Measurements from ENCODE around the gene PPM1N.
A peak's percentile ranks its signal among the peaks of the same experiment; 100 is the strongest.

Gene PPM1N

GRCh38 chr19:45471111-45471930 lies 26.9 kb upstream of the PPM1N start:
- DNase-seq, result no peak

DNA sequence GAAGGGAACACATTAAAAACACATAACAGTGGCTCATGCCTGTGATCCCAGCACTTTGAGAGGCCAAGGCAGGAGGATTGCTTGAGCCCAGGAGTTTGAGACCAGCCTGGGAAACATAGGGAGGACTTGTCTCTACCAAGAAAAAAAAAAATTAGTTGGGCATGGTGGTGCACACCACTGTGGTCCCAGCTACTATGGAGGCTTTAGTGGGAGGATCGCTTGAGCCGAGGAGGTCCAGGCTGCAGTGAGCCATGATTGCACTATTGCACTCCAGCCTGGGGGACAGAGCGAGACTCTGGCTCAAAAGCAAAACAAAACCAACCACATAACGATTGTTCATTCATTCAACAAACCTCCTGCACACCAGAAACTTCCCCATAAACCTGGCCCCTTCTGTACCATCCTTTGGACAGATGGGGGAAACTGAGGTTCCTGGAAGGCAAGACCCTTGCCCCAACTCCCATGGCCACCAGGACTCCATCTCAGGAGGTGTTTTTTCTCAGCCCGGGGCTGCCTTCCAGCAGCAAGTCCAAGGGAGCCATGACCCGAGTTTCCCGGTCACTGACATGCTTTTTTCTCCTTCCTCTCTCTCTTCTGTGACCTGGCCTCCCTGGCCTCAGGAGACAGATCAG lies 26.2 kb upstream of the PPM1N start:
- no peak for DNase-seq

DNA sequence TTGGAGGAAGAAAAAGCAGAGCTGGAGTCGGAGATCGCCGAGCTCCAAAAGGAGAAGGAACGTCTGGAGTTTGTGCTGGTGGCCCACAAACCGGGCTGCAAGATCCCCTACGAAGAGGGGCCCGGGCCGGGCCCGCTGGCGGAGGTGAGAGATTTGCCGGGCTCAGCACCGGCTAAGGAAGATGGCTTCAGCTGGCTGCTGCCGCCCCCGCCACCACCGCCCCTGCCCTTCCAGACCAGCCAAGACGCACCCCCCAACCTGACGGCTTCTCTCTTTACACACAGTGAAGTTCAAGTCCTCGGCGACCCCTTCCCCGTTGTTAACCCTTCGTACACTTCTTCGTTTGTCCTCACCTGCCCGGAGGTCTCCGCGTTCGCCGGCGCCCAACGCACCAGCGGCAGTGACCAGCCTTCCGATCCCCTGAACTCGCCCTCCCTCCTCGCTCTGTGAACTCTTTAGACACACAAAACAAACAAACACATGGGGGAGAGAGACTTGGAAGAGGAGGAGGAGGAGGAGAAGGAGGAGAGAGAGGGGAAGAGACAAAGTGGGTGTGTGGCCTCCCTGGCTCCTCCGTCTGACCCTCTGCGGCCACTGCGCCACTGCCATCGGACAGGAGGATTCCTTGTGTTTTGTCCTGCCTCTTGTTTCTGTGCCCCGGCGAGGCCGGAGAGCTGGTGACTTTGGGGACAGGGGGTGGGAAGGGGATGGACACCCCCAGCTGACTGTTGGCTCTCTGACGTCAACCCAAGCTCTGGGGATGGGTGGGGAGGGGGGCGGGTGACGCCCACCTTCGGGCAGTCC lies 25.5 kb upstream of the PPM1N start:
- DNase-seq, result no peak

GRCh38 chr19:45473367-45473681 lies 24.9 kb upstream of the PPM1N start:
- no peak for DNase-seq

DNA sequence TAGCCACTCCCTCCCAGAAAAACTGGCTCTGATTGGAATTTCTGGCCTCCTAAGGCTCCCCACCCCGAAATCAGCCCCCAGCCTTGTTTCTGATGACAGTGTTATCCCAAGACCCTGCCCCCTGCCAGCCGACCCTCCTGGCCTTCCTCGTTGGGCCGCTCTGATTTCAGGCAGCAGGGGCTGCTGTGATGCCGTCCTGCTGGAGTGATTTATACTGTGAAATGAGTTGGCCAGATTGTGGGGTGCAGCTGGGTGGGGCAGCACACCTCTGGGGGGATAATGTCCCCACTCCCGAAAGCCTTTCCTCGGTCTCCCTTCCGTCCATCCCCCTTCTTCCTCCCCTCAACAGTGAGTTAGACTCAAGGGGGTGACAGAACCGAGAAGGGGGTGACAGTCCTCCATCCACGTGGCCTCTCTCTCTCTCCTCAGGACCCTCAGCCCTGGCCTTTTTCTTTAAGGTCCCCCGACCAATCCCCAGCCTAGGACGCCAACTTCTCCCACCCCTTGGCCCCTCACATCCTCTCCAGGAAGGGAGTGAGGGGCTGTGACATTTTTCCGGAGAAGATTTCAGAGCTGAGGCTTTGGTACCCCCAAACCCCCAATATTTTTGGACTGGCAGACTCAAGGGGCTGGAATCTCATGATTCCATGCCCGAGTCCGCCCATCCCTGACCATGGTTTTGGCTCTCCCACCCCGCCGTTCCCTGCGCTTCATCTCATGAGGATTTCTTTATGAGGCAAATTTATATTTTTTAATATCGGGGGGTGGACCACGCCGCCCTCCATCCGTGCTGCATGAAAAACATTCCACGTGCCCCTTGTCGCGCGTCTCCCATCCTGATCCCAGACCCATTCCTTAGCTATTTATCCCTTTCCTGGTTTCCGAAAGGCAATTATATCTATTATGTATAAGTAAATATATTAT lies 24.3 kb upstream of the PPM1N start:
- DNase-seq, result no peak

- no peak for DNase-seq
Observed at GRCh38 chr19:45474606-45475521, 23.4 kb upstream of the PPM1N start.

- DNase-seq, result no peak
Observed at GRCh38 chr19:45475537-45476291, 22.5 kb upstream of the PPM1N start.

GRCh38 chr19:45476304-45476703 lies 21.9 kb upstream of the PPM1N start:
- no peak for DNase-seq

DNA sequence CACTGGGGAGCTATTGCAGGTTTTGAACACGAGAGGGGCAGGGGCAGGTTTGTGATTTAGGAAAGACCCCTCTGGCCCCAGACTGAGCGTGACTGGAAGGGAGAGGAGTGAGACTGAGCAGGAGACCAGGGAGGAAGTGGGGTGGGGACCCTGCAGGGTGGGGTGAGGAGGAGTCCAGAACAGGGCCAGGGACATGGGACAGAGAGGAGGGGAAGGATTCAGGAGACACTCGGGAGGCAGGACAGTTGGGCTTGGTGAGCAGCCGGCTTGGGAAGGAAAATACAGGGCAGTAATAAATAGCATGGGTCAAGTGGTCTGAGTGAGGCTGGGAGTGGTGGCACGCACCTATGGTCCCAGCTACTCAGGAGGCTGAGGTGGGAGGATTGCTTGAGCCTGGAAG lies 21.1 kb upstream of the PPM1N start:
- DNase-seq, result no peak

DNA sequence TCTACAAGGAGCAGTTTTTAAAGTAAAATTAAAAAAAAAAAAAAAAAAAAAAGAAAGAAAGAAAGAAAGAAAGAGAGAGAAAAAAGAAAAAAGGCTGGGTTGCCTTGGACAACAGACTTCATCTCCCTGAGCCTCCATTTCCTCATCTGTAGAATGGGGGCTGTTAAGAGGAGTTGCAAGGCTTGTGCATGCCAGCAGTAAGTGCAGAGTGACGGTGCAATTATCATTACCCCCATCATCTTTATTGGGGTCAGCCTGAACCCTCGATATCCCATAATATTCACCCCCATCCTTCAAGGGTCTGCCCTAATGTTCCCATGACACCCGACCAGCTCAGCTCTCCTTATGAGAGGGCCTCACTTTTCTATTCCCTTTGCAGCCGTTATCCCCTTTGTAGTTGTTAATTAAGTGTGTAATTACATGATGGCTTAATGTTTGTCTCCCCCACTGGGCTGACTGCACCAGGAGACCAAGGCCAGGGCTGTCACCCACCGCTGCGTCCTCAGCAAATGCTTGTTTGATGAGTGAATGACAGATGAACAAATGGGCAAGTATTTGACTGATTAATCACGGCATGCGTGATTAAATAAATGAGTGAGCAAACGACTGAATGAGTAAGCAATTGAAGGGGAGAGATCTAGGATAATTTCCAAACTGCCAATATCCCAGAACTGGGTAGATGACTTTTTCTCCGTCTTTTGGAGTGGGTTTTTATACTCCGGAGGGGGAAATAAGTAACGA lies 20.4 kb upstream of the PPM1N start:
- no peak for DNase-seq

DNA sequence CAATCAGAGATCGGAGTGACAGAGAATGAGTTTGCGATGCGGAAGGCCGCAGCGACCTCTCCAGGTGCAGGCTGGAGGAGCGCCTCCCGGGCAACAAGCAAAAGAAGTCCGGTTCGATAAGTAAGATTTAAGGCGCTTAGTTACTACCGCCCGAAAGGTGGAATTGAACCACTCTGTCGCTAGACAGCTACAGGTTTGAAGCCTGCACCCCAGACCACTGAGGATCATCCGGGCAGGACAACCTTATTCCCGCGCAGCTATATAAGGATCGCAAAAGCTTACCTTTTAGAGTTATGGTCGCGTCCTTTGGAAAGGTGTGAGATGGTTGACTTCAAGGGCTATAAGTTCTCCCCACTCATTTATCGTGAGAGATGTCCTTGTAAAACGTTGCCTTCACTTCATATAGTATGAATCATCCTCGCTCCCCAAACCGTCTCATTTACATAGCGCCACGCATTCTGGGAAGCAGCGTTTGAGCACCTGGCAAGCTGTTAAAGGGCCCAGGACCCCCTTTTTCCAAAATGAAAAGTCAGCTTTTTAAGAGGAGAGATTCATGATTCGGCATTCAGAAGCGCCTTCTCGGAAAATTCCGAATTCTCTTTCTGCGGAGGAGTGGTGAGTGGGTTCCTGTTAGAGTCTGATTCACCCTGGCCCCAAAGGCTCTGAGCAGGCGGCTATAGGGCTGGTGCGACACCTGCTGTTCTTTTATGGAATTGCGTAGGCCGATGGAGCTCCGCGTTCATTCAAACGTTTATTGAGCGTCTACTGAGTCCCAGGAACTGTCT lies 19.6 kb upstream of the PPM1N start:
- peak in 1 of 2 experiments; percentile 68 for DNase-seq

DNA sequence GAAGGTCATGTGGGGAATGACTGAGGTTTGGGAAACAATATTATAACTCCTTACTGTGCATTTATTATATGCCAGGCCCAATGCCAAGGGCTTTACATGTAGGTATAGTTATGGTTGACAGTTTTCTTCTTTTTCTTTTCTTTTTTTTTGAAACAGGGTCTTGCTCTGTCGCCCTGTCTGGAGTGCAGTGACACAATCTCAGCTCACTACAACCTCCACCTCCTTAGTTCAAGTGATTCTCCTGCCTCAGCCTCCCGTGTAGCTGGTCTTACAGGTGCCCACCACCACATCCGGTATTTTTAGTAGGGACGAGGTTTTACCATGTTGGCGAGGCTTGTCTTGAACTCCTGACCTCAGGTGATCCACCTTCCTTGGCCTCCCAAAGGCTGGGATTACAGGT lies 15.2 kb upstream of the PPM1N start:
- DNase-seq, result no peak

- no peak for DNase-seq
Observed at GRCh38 chr19:45484273-45484945, 13.8 kb upstream of the PPM1N start.

GRCh38 chr19:45485305-45486077 lies 12.8 kb upstream of the PPM1N start:
- peak; percentile 86 to 89 for DNase-seq

- no peak for DNase-seq
Observed at GRCh38 chr19:45488708-45489107, 9.5 kb upstream of the PPM1N start.

DNA sequence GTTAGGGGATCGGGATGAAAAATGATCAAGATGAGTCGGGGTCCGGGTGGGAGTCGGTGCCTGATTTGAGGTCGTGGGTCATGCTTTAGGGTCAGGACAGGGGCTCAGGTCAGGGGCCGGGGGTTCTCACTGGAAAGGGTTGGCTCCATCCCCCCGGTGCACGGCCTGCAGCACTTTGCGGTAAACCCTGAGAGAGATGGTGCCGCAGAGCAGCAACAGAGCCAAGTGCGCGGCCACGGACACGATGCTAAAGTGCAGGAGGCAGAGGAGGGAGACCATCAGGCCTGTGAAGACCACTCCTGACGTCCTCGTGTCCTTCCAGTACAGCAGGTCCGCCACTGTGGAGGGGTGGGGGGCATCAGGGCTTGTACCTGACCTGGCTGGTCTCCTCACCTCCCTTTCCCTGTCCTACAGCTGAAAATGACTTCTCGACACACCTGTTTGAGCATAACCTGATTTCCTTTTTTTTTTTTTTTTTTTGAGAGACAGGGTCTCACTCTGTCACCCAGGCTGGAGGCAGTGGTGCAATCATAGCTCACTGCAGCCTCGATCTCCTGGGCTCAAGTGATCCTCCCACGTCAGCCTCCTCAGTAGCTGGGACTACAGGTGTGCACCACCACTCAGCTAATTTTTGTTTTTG lies 8.9 kb upstream of the PPM1N start:
- no peak for DNase-seq

- DNase-seq, result no peak
Observed at GRCh38 chr19:45492137-45492626, 6.1 kb upstream of the PPM1N start.

Data from cerebellar nuclear complex (tissue), 1 donor.